Activated gamma-delta T cell (primary cell): ENCODE data around the gene BNIP3.

ENCODE experiments used
- DNase-seq: peaks from one replicate; lab custom pipeline; 2025; lab: John Stamatoyannopoulos, UW
- total RNA-seq, 2 donors: gene quantifications; one replicate each; lab custom pipeline; 2026; lab: John Stamatoyannopoulos, UW

The BNIP3 gene, protein sequence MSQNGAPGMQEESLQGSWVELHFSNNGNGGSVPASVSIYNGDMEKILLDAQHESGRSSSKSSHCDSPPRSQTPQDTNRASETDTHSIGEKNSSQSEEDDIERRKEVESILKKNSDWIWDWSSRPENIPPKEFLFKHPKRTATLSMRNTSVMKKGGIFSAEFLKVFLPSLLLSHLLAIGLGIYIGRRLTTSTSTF
- 18.7 to 26.1 reads per million in 2 donors for total RNA-seq

DNA sequence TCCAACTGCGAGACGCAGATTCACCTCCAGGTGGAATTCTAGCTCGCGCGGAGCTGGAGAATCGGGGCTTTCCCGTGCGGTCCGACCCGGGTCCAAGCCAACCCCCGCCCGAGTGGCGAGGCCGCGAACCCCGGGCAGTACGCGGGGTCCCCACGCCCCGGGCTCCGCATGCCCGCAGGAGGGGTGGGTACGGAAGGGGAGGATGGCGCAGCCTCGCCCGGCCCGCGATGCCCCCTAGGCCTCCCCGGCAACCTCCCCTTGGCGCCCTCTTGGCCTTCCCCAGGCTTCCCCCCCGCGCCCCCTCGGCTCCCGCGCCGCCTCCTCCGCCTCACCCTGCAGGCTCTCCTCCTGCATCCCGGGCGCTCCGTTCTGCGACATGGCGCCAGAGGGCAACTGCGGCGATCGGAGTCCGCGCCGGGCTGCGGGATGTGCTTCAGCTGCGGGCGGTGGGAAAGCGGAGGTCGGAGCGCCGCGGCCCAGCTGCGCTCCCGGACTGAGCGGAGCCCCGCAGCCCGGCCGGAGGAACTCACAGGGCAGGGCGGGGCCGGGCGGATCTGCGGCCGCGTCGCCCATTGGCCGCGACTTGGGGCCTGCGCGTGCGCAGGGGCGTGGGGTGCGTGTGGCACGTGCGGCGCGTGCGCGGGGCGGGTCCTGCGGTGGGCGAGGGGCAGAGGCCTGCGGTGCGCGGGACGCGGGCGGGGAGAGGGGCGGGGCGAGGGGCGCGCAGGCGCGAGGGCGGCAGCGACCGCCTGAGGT, at the start of gene BNIP3:
Gene BNIP3 (minus strand): TSS at position 495 of the 756 bp plus-strand sequence. CDS start 117 bp downstream, at position 378.
- DNase-seq = peak; percentile 97

DNA sequence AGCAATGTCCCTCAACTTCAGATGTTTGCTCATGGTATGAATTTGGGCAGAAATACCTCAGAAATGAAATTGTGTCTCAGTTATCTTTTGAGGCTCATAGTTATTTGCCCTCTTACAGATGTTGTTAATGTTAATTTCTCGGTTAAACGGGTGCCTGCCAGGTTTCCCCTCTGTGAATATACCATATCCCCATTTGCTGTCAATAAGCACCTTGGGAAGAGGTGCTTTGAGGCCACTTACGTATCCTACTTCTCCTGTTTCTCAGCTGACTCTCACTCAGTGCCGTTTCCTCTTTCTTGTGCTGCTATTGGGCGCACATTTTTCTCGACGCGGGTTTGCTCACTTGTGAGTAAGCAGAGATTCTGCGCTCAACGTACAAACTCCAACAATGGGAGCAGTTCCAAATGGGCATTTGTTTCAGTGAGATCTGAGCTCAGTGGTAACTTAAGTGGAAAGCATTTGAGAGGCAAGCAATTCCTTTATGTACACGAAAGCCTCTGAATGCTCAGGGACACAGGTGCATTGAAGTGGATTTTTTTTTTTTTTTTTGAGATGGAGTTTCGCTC, 49.3 kb upstream of the BNIP3 start:
- DNase-seq = no peak

DNA sequence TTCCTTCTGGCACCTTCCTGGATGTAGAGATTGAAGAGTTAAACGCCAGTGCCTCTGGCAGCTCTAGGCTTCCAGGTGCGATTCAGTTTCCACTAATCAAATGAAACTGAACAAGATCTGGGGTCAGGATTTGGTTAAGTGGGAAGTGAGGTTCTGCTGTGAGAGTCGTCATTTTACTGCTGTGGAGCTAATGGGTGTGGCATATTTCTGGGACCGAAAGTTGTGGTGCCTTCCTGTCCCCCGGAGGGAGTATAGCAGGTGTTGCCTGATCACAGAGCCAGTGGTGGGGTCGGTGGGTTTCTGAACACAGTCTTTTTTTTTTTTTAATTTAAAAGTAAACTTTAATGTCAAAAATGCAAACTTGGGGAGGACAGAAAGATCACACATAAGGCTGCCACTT, 47.0 kb upstream of the BNIP3 start:
- DNase-seq = no peak

DNA sequence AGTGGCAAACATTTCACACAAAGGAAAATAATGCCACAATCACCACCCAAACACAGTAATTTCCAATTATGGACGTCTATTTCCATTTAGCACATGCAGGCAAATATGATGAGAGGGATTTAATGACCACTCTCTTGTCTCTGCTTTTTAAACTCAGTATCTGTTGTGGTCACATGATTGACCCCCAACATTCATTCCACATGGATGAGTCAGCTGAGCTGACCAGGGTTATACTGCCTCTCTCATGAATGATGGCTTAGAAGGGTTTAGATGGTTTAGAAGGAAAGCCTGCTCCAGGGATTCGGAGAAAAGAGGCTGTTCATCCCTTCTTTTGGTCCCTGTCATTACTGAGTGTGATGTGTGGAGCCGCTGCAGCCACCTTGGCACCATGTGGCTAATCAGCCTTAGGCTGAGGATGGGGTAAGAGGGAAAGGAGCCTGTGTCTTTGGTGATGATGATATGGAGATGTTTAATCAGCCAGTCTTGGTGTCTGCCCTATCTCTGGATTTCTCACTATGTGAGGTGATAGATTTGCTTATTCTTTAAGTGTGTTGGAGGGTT, 45.8 kb upstream of the BNIP3 start:
- no peak for DNase-seq

DNA sequence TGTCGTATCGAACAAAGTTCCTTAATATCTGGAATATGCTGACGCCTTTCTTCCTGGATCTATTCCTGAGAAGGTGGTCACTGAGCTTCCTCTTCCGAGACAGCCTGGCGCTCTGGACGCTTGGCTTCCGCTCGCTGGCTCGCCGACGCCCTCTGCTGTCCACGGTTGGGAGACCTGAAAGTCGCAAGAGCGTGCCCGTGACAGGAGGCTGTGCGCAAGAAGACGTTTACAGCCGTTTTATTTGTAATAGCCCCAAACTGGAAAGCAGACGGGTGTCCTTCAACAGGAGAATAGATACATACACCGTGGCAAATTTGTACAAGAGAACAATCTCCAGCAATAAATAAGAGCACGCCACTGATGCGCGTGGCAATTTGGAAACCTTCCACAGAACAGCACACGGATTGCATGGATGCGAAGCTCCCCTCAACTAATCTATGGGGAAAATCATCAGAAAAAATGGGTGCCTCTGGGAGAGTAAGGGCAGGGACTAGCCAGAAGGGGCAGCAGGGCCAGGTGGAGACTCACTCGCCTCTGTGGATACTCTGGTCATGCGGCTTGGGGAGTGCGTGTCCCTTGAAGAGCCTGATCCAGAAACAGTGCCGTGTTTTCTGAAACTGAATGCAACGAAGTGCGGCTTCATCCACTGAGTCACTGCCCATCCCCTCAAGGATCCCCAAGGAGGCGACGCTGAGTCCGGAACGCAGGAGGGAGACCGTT, 41.5 kb upstream of the BNIP3 start:
- peak; percentile 30 for DNase-seq

DNA sequence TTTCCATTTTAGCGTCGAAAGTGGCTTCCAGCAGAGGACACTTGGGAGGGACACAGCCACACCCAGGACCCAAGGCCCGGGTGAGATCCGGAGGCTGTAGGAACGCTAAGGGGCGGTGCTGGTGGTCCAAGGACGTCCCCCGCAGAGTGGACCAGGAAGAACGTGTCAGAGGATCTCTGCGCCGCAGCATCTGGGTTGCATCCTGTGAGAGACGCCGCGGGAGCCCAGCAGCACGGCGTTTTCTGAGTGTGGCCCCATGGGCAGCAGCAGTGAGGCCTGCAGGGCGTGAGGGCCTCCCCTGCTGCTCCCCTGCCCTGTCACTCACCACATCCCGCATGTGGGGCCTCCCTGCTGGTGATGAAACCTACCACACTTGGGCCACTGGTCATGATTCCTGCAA, 40.5 kb upstream of the BNIP3 start:
- DNase-seq = no peak

DNA sequence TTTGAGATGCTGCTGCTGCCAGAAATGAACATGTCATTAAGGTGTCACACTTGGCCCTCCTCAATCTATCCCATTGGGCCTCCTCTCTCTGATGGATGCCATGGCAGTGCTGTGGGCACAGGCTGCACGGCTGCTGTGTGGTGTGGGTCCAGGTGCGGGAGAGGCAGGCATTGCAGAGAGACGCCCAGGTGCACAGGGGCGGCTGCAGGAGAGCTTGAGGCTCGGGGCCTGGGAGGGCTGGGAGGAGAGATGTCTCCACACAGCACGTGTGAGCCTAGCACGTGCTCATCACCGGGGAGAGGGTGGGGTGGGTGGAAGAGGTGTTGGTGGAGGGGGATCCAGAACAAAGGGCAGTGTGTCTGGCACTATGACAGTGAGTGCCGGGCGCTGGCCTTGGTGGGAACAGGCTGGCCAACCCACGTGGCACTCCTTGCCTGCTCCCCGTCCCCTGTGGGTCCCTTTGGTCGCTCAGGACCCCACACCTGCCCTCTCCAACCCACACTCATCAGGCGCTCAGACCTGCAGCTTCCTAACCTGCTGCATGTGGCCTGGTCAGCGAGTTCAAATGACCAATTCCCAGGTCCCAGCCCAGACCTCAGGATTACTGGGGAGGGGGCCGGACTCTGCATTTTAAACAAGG, 39.9 kb upstream of the BNIP3 start:
- no peak for DNase-seq

DNA sequence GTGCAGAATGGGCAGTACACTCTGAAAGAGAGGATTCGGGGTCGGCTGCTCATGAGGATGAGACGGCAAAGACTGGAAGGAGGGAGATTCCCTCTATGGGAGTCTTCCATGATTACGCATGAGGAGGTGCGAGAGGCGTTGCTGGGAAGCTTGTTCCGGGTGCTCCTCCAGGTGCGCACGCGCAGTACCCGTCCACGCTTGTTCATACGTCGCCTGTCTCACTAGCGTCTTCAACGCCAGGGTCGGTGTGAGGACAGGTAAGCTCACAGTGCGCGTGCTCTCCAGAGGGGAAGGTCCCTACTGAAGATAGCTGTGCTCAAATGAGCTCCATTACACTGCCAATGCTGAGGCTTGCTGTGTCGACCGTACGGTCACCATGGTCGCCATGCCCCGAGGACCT, 39.3 kb upstream of the BNIP3 start:
- DNase-seq = no peak

DNA sequence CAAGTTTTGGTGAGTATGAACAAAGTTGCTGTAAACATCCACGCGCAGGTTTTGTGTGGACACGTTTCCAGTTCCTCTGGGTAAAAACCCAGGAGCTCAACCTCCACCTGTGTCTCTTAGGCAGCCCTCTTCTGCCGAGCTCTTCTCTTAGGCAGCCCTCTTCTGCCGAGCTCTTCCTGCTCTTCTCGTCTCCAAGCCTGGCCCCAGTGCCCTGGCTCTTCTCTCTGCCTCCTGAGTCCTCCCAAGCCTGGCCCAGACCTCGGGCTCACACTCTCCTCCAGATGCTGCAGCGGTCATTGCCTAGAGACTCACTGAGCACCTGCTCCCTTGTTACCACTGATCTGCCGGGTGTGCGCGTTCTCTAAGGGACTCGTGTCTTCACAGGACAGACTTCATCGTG, 38.7 kb upstream of the BNIP3 start:
- DNase-seq = no peak

DNA sequence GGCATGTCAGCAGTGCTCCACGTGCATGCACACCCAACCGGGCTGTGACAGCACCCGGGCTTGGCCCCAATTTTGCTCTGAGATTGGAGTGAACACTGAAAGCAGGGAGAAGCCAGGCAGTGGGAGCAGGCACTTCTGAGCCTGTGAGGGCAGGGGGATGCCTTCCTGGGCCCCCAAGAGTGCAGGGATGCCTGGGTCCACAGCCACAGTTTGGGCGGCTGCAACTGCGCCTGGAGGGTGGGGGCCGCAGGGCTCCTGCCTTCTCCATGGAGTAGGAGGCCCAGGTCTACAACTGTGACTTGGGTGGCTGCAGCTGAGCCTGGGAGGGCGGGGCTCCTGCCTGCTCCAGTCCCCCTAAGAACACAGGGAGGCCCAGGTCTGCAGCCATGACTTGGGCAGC, 37.6 kb upstream of the BNIP3 start:
- no peak for DNase-seq

DNA sequence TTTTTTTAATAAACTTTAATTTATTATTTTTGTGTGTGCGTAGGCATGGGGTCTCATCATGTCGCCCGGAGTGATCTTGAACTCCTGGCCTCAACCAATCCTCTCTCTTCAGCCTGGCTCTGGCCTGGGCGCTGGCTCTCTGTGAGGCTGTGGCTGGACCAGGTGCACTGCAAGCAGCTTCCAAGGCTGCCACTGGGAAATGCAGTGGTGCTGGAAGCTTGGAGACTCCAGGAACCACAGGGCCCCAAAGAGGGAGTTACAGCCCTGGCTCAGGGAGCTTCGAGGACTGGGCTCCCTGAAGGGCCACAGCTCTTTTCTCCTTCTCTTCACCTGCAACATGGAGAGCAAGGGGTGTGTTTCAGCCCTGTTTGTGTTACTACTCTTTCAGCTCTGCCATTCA, 36.7 kb upstream of the BNIP3 start:
- no peak for DNase-seq

DNA sequence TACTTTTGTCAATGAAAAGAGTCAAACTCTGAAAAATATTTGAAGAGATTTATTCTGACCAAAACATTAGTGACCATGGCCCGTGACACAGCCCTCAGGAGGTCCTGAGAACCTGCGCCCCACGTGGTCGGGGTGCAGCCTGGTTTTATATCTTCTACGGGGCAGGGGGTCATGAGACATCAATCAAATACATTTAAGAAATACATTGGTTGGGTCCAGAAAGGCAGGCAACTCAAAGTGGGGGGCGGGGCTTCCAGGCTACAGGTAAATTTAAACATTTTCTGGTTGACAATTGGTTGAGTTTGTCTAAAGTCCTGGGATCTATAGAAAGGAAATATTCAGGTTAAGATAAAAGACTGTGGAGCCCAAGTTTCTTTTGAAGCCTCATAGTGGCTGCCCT, 34.8 kb upstream of the BNIP3 start:
- DNase-seq = no peak

DNA sequence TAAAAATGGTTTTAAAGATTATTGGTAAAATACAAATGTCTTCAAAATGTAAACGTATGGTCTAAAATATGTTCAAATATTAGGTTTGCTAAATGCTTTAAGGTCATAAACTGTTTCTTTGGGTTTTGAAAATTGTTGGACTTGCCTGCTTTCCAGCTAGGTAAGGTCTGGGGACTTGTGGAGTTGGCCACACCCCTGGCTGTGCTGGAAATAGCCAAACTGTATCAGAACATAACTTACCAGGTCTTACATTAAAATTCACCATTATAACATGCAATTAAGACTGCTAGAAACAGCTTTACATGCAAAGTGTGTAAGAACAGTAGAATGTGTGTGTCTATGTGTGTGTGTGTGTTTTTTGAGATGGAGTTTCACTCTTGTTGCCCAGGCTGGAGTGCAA, 29.7 kb upstream of the BNIP3 start:
- DNase-seq = no peak

DNA sequence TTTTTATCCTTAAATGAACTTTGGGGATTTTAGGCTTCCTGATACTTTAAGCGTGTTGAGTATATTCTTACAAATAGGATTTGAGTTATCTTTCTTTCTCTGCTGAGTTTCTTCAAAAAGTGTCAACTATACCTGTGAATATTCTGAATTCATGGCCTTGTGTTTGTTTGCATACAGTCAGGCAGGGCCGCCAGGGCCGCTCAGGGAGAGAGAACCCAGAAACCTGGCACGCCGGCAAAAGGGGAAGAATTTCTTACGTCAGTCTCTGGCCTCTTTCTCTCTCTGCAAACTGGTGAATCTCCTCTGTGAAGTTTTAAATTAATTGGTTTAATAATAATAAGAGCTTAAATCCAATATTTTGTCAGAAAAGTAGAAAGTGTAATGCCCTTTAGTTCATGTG, 29.3 kb upstream of the BNIP3 start:
- no peak for DNase-seq

DNA sequence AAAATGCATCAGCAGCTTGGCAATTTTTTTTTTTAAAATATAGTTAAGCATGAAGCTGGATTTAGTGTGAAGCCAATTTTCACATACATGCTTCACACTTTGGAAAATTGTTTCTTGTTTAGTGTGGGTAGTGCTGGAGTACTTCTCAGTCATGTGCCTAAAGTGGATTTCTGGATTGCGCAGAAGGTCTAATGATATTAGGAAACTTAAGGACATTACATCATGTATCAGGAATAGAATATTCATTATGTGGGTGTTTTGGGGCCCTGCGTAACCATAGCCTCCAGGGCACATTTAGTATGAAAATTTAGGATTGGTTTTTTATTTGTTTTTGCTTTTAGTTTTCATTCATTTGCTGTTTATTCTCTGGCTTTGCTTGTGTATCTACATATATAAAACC, 28.8 kb upstream of the BNIP3 start:
- no peak for DNase-seq

DNA sequence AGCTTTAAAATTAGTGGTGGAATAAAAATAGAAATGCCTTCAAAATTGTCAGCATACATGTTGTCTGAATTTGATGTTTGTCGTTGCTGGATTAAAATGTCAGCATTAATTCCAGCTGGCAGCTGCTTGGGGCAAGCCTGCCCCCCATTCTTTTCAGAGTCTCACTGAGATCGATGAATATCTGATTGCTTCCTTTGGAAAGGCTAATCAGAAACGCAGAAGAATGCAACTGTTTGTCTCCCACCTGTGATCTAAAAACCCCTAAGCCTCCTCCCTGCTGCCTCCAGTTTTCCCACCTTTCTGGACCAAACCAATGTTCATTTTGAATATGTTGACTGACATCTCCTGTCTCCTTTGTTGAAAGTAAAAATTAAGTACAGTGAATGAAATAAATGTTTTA, 27.9 kb upstream of the BNIP3 start:
- no peak for DNase-seq

DNA sequence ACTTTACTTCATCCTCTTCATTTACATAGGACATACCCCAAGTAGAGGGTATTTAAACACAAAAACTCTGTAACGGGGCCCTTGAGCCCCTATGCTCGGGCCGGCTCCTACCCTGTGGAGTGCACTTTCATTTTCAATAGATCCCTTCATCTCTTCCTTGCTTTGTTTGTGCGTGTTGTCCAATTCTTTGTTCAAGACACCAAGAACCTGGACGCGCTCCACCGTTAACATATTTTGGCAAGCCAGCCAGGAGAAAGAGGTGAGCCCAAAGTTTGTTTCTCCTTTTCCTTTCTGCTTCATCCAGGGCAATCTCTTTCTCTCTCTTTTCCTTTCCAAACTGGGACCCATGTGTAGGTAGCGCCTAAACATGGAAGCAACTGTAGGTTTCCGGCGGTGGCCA, 26.0 kb upstream of the BNIP3 start:
- DNase-seq = no peak

DNA sequence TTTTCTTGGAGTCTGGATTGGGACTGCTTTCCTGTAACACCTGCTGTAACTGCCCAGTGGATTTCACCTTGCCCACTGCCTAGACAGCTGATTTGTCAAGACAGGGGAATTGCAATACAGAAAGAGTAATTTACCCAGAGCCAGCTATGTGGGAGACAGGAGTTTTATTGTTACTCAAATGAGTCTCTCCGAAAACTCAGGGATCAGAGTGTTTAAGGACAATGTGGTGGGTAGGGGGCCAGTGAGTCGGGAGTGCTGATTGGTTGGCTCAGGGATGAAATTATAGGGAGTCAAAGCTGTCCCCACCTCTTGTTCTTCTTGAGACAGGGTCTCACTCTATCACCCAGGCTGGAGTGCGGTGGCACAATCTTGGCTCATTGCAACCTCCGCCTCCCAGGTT, 25.2 kb upstream of the BNIP3 start:
- no peak for DNase-seq

DNA sequence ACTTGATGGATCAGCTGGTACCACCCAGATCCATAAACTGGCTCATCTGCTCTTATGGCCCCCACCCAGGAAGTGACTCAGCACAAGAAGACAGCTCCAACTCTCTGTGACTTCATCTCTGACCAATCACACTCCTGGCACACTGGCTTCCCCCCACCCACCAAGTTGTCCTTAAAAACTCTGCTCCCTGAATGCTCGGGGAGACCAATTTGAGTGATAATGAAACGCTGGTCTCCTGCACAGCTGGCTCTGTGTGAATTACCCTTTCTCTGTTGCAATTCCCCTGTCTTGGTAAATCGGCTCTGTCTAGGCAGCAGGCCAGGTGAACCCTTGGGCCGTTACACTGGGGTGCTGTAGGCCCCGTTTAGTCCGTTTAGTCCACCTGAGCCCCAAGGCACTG, 23.4 kb upstream of the BNIP3 start:
- DNase-seq = no peak

DNA sequence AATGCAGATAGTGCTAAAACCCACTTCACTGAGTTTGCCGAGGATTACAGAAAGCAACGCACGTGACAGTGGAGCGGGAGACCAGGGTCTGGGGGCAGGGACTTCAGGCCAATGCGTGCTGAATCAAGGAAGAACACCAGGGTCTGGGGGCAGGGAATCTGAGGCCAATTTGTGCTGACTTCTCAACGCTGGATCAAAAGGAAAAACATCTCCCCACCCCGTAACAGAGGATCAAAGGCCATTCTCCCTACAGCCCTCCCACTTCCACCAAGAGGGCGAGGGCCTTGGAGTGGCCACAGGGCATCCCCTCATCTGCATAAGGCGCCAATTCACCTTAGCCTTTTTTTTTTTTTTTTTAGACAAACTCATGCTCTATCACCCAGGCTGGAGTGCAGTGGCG, 22.3 kb upstream of the BNIP3 start:
- no peak for DNase-seq

DNA sequence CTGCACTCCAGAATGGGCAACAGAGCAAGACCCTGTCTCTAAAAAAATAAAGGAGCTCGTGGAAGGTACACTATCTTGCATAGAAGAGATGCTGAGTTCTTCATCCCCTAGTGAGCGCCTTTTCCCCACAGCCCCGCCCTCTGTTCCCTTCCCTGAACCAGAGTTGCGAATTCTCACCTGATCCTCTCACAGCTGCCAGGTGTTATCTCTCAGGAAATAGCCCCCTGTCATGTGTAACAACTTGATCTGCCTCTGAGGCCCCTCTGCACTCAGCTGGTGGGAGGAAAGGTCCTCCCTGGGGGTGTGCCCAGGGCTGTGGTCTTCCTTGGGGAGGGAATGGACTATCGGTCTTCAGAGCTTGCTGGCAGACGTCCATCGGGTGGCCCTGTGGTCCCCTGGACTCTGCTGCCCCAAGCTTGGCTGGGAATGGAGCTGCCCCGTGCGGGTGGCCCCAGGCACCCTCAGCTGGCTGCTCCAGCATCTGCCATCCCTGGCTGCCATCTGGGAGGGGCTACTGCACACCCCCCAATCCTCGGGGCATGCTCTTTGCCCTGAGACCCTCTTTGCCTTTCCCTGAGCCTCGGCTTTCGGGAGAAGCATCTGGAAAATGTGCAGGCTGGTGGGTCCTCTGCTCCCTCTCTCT, 21.7 kb upstream of the BNIP3 start:
- no peak for DNase-seq

DNA sequence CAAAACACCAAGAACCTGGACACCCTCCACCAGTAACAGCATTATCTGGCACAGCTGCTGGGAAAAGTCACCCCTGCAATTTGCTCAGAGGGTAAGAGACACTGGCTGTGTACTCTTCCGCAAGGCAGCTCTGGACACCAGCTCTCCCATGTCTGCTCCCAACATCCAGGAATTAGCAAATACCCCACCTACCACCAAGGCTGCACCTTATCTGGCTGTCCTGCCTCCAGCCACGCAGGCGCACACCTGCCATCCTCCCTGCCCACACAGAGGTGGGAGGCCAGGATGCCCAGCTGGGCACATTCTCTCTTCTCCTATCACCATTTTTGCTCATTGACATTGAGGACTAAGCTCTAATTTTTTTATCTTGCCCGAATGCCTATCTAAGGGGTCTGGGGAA, 20.3 kb upstream of the BNIP3 start:
- no peak for DNase-seq
